Renal cortex interstitium (tissue), 11 donors: Measurements from ENCODE around the gene PML. TPM values are rescaled to one million over a fixed set of nuclear protein-coding genes. Genes with fewer than 3 reads are reported as not detected.
A peak's percentile ranks its signal among the peaks of the same experiment; 100 is the strongest.

Experiments used
- DNase-seq, 11 donors: peaks; one replicate each; pipeline ENCODE4 v3.0.0-alpha.2; 2013; ENCODE audit warnings: low read depth in 9 of 11, low spot score in 4 of 11; ENCODE audit errors: extremely low read depth in 1 of 11
- polyA plus RNA-seq, 3 donors: library from polyadenylated mRNA; unstranded; fragments of 120-200 nt; gene quantifications; one replicate each; pipeline ENCODE4 v1.2.1, GENCODE V29; 2013; ENCODE audit not compliant: insufficient read length in 3 of 3

The PML gene
- polyA plus RNA-seq, 3 donors: 26.9 to 39.2 (median 32.2) TPM

- DNase-seq: no peak
Measured at GRCh38 chr15:73992594-73992898, 2.0 kb upstream of the PML start.

- DNase-seq: no peak
Measured at GRCh38 chr15:73993211-73993994, 1.1 kb upstream of the PML start.

GRCh38 chr15:73994912-73995622 lies 551 bp downstream of the PML start:
- DNase-seq: no peak

- no peak for DNase-seq
Measured at GRCh38 chr15:73996267-73996666, 1.8 kb downstream of the PML start.

GRCh38 chr15:73996939-73997338 lies 2.4 kb downstream of the PML start:
- DNase-seq: no peak

GRCh38 chr15:73997986-73998385 lies 3.5 kb downstream of the PML start:
- DNase-seq: no peak

- DNase-seq: no peak
Measured at GRCh38 chr15:74006774-74007639, 12.5 kb downstream of the PML start.

GRCh38 chr15:74007820-74008371 lies 13.4 kb downstream of the PML start:
- DNase-seq: no peak

GRCh38 chr15:74008901-74009300 lies 14.4 kb downstream of the PML start:
- DNase-seq: no peak

- no peak for DNase-seq
Measured at GRCh38 chr15:74010929-74011540, 16.5 kb downstream of the PML start.

GRCh38 chr15:74011610-74012009 lies 17.1 kb downstream of the PML start:
- peak in 2 of 11 donors; percentile 10 to 14 for DNase-seq

- DNase-seq: no peak
Measured at GRCh38 chr15:74013374-74013894, 18.9 kb downstream of the PML start.

GRCh38 chr15:74019734-74020133 lies 25.2 kb downstream of the PML start:
- DNase-seq: no peak

- no peak for DNase-seq
Measured at GRCh38 chr15:74022706-74023470, 28.4 kb downstream of the PML start.

- no peak for DNase-seq
Measured at GRCh38 chr15:74024687-74025086, 30.2 kb downstream of the PML start.

- DNase-seq: no peak
Measured at GRCh38 chr15:74025436-74025835, 30.9 kb downstream of the PML start.

- DNase-seq: no peak
Measured at GRCh38 chr15:74027688-74028087, 33.2 kb downstream of the PML start.

GRCh38 chr15:74028646-74029045 lies 34.1 kb downstream of the PML start:
- DNase-seq: no peak
